GM23338 (cell line): Measurements from ENCODE around the gene STX8. TPM values are rescaled to one million over a fixed set of nuclear protein-coding genes. Genes with fewer than 3 reads are reported as not detected.

ENCODE experiments used
- CREB1 ChIP-seq: fragments of 250-450 bp; sonication (Bioruptor Pico); IDR thresholded peaks from 2 replicates; pipeline ENCODE4 v1.5.0; 2020; ENCODE audit warnings: low read depth, mild to moderate bottlenecking, moderate library complexity
- EZH2 ChIP-seq: fragments of 200-600 bp; sonication (generic); IDR thresholded peaks from one replicate; pipeline ENCODE4 v1.8.0; 2017; ENCODE audit warnings: antibody characterized with exemption, mild to moderate bottlenecking, low read depth; ENCODE audit not compliant: unreplicated experiment
- ZNF331 ChIP-seq: fragments of 250-450 bp; sonication (Bioruptor Pico); IDR thresholded peaks from 2 replicates; pipeline ENCODE4 v1.5.0; 2020; ENCODE audit warnings: low read depth, mild to moderate bottlenecking, moderate library complexity
- polyA plus RNA-seq: library from polyadenylated mRNA; unstranded; fragments of >200 nt; fragmentation: Nextera tagmentation; extraction: Ambion mirVana; gene quantifications from 2 replicates; pipeline ENCODE4 v1.2.1, GENCODE V29; 2016
- total RNA-seq: library from RNA; depleted of rRNA; stranded (reverse); fragments of >200 nt; shearing (Covaris generic); gene quantifications from 2 replicates; pipeline ENCODE4 v1.2.3, GENCODE V29; 2014
- TF ChIP-seq, protein P1 (sequence below): fragments of 250-450 bp; sonication (Bioruptor Pico); IDR thresholded peaks from 2 replicates; pipeline ENCODE4 v1.5.0; 2020; ENCODE audit warnings: mild to moderate bottlenecking, moderate library complexity
- TF ChIP-seq, protein P2 (sequence below), 2 experiments: fragments of 200-600 bp in 1 of 2; sonication (generic) in 1 of 2; conservative IDR thresholded peaks; 2 replicates each; pipeline versions ENCODE4 v1.5.1 to v1.6.1; 2016 to 2017; ENCODE audit warnings: antibody characterized with exemption in 2 of 2, low read depth in 2 of 2, mild to moderate bottlenecking in 2 of 2, moderate library complexity in 1 of 2
- TF ChIP-seq, protein P3 (sequence below): IDR thresholded peaks from one replicate; pipeline ENCODE4 v1.6.1; 2018; ENCODE audit warnings: antibody characterized with exemption; ENCODE audit not compliant: unreplicated experiment
- TF ChIP-seq, protein P4 (sequence below): IDR thresholded peaks from 2 replicates; pipeline ENCODE4 v1.6.1; 2016; ENCODE audit warnings: antibody characterized with exemption

The STX8 gene
- total and polyA plus RNA-seq, 2 experiments from 2014 or later: 59.4 to 82.3 TPM

DNA sequence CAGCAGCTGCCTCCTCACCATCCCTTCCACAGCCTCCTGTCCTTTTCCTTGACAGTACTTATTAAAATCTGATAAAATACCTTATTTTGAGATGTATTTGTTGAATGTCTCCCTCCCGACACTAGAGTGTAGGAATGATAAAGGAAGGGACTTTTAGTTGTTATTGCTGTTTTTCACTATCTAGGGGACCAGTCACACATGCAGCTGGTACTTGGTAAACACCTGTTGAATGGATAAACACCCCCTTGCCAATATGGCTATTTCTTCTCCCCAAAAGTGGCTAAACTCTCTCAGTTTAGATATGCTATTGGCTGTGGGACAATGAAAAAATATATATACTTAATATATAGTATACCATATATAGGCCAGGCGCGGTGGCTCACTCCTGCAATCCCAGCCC lies 96.7 kb downstream of the STX8 start (continued):
- TF ChIP-seq, protein P1, sequence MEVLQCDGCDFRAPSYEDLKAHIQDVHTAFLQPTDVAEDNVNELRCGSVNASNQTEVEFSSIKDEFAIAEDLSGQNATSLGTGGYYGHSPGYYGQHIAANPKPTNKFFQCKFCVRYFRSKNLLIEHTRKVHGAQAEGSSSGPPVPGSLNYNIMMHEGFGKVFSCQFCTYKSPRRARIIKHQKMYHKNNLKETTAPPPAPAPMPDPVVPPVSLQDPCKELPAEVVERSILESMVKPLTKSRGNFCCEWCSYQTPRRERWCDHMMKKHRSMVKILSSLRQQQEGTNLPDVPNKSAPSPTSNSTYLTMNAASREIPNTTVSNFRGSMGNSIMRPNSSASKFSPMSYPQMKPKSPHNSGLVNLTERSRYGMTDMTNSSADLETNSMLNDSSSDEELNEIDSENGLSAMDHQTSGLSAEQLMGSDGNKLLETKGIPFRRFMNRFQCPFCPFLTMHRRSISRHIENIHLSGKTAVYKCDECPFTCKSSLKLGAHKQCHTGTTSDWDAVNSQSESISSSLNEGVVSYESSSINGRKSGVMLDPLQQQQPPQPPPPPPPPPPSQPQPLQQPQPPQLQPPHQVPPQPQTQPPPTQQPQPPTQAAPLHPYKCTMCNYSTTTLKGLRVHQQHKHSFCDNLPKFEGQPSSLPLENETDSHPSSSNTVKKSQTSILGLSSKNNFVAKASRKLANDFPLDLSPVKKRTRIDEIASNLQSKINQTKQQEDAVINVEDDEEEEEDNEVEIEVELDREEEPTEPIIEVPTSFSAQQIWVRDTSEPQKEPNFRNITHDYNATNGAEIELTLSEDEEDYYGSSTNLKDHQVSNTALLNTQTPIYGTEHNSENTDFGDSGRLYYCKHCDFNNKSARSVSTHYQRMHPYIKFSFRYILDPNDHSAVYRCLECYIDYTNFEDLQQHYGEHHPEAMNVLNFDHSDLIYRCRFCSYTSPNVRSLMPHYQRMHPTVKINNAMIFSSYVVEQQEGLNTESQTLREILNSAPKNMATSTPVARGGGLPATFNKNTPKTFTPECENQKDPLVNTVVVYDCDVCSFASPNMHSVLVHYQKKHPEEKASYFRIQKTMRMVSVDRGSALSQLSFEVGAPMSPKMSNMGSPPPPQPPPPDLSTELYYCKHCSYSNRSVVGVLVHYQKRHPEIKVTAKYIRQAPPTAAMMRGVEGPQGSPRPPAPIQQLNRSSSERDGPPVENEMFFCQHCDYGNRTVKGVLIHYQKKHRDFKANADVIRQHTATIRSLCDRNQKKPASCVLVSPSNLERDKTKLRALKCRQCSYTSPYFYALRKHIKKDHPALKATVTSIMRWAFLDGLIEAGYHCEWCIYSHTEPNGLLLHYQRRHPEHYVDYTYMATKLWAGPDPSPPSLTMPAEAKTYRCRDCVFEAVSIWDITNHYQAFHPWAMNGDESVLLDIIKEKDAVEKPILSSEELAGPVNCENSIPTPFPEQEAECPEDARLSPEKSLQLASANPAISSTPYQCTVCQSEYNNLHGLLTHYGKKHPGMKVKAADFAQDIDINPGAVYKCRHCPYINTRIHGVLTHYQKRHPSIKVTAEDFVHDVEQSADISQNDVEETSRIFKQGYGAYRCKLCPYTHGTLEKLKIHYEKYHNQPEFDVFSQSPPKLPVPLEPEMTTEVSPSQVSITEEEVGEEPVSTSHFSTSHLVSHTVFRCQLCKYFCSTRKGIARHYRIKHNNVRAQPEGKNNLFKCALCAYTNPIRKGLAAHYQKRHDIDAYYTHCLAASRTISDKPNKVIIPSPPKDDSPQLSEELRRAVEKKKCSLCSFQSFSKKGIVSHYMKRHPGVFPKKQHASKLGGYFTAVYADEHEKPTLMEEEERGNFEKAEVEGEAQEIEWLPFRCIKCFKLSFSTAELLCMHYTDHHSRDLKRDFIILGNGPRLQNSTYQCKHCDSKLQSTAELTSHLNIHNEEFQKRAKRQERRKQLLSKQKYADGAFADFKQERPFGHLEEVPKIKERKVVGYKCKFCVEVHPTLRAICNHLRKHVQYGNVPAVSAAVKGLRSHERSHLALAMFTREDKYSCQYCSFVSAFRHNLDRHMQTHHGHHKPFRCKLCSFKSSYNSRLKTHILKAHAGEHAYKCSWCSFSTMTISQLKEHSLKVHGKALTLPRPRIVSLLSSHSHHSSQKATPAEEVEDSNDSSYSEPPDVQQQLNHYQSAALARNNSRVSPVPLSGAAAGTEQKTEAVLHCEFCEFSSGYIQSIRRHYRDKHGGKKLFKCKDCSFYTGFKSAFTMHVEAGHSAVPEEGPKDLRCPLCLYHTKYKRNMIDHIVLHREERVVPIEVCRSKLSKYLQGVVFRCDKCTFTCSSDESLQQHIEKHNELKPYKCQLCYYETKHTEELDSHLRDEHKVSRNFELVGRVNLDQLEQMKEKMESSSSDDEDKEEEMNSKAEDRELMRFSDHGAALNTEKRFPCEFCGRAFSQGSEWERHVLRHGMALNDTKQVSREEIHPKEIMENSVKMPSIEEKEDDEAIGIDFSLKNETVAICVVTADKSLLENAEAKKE (CRISPR knock-in tag): no peak
- no peak for TF ChIP-seq CREB1 (CRISPR knock-in tag)
- TF ChIP-seq, protein P2, sequence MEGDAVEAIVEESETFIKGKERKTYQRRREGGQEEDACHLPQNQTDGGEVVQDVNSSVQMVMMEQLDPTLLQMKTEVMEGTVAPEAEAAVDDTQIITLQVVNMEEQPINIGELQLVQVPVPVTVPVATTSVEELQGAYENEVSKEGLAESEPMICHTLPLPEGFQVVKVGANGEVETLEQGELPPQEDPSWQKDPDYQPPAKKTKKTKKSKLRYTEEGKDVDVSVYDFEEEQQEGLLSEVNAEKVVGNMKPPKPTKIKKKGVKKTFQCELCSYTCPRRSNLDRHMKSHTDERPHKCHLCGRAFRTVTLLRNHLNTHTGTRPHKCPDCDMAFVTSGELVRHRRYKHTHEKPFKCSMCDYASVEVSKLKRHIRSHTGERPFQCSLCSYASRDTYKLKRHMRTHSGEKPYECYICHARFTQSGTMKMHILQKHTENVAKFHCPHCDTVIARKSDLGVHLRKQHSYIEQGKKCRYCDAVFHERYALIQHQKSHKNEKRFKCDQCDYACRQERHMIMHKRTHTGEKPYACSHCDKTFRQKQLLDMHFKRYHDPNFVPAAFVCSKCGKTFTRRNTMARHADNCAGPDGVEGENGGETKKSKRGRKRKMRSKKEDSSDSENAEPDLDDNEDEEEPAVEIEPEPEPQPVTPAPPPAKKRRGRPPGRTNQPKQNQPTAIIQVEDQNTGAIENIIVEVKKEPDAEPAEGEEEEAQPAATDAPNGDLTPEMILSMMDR (conservative IDR thresholded peaks at IDR 0.05; ENCODE audit: low read depth in 2 of 2): no peak
- no peak for TF ChIP-seq EZH2
- TF ChIP-seq, protein P3, sequence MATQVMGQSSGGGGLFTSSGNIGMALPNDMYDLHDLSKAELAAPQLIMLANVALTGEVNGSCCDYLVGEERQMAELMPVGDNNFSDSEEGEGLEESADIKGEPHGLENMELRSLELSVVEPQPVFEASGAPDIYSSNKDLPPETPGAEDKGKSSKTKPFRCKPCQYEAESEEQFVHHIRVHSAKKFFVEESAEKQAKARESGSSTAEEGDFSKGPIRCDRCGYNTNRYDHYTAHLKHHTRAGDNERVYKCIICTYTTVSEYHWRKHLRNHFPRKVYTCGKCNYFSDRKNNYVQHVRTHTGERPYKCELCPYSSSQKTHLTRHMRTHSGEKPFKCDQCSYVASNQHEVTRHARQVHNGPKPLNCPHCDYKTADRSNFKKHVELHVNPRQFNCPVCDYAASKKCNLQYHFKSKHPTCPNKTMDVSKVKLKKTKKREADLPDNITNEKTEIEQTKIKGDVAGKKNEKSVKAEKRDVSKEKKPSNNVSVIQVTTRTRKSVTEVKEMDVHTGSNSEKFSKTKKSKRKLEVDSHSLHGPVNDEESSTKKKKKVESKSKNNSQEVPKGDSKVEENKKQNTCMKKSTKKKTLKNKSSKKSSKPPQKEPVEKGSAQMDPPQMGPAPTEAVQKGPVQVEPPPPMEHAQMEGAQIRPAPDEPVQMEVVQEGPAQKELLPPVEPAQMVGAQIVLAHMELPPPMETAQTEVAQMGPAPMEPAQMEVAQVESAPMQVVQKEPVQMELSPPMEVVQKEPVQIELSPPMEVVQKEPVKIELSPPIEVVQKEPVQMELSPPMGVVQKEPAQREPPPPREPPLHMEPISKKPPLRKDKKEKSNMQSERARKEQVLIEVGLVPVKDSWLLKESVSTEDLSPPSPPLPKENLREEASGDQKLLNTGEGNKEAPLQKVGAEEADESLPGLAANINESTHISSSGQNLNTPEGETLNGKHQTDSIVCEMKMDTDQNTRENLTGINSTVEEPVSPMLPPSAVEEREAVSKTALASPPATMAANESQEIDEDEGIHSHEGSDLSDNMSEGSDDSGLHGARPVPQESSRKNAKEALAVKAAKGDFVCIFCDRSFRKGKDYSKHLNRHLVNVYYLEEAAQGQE: no peak
- TF ChIP-seq ZNF331 (CRISPR knock-in tag): no peak
- TF ChIP-seq, protein P4, sequence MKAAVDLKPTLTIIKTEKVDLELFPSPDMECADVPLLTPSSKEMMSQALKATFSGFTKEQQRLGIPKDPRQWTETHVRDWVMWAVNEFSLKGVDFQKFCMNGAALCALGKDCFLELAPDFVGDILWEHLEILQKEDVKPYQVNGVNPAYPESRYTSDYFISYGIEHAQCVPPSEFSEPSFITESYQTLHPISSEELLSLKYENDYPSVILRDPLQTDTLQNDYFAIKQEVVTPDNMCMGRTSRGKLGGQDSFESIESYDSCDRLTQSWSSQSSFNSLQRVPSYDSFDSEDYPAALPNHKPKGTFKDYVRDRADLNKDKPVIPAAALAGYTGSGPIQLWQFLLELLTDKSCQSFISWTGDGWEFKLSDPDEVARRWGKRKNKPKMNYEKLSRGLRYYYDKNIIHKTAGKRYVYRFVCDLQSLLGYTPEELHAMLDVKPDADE: no peak
